NCI-H1694 treated with DMSO at 0.1 percent for 48 hours (cell line): Measurements from ENCODE around the gene MRPL3.

ENCODE experiments used
- DNase-seq: peaks from one replicate; lab custom pipeline; 2025; lab: John Stamatoyannopoulos, UW

Gene MRPL3

GRCh38 chr3:131502530-131503319 is at the start of gene MRPL3:
Gene MRPL3 (minus strand): TSS chr3:131502971. CDS start chr3:131502821, 150 bp downstream.
- DNase-seq = peak; percentile 84

- no peak for DNase-seq
Observed at GRCh38 chr3:131551761-131552160, 49.0 kb upstream of the MRPL3 start.

GRCh38 chr3:131550562-131551465 is 48.0 kb upstream of the MRPL3 start:
- DNase-seq = no peak

GRCh38 chr3:131549340-131549739 is 46.6 kb upstream of the MRPL3 start:
- DNase-seq = no peak

- DNase-seq = no peak
Observed at GRCh38 chr3:131547585-131547984, 44.8 kb upstream of the MRPL3 start.

- DNase-seq = no peak
Observed at GRCh38 chr3:131546441-131546840, 43.7 kb upstream of the MRPL3 start.

GRCh38 chr3:131544557-131544956 is 41.8 kb upstream of the MRPL3 start:
- no peak for DNase-seq

GRCh38 chr3:131543714-131544113 is 40.9 kb upstream of the MRPL3 start:
- no peak for DNase-seq

- no peak for DNase-seq
Observed at GRCh38 chr3:131541288-131541687, 38.5 kb upstream of the MRPL3 start.

- no peak for DNase-seq
Observed at GRCh38 chr3:131540821-131541220, 38.0 kb upstream of the MRPL3 start.

- DNase-seq = no peak
Observed at GRCh38 chr3:131540143-131540542, 37.4 kb upstream of the MRPL3 start.

- no peak for DNase-seq
Observed at GRCh38 chr3:131538968-131539367, 36.2 kb upstream of the MRPL3 start.

- no peak for DNase-seq
Observed at GRCh38 chr3:131537531-131537930, 34.8 kb upstream of the MRPL3 start.

- DNase-seq = no peak
Observed at GRCh38 chr3:131535596-131535995, 32.8 kb upstream of the MRPL3 start.

- DNase-seq = no peak
Observed at GRCh38 chr3:131535131-131535530, 32.4 kb upstream of the MRPL3 start.

- no peak for DNase-seq
Observed at GRCh38 chr3:131532645-131533044, 29.9 kb upstream of the MRPL3 start.

- no peak for DNase-seq
Observed at GRCh38 chr3:131530843-131531242, 28.1 kb upstream of the MRPL3 start.

GRCh38 chr3:131530388-131530787 is 27.6 kb upstream of the MRPL3 start:
- DNase-seq = no peak

GRCh38 chr3:131526801-131527347 is 24.1 kb upstream of the MRPL3 start:
- DNase-seq = peak; percentile 24

- DNase-seq = no peak
Observed at GRCh38 chr3:131518680-131519079, 15.9 kb upstream of the MRPL3 start.

GRCh38 chr3:131505421-131505820 is 2.6 kb upstream of the MRPL3 start:
- no peak for DNase-seq

- DNase-seq = no peak
Observed at GRCh38 chr3:131503320-131503635, 507 bp upstream of the MRPL3 start.

- no peak for DNase-seq
Observed at GRCh38 chr3:131501949-131502348, 822 bp downstream of the MRPL3 start.
